Measurements from ENCODE around the gene MKNK2.

The MKNK2 gene

DNA sequence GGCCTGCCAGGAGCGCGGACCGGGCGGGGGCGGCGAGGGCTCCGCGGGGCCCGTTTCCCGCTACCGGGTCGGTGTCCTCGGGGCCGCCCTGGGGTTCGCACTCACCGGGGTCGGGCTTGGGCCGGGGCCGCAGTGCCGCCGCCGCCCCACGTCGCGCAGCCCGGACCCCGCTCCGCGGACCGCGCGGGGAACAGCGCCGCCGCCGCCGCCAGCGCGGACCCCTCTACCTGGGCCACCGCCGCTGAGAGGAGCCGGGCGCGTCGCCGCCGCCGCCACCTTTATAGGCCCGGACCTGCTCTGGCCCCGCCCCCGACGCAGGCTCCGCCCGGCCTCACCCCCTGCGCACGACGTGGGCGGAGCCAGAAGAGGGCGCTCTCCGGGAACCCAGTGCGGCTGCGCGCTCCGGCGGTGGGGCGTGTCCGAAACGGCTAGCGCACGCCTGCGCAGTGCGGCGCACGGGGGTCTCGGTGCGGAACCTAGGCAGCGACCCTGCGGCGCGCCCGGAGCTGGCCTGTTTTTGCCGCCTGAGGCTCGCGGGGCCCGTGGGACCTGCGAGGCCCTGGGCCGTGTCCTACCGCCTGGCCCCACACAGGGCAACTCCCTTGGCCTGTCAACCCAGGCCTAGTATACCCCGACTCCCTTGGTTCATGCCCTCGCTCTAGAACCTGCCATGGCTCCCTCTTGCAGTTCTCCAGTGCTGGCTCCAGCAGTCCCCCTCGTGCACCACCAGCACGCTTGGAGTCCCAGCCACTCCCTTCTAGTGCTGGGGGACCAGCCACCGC, at the start of gene MKNK2:
MKNK2 (minus strand) TSS at position 254 of the 782 bp plus-strand sequence. CDS start 393 bp downstream, outside the sequence.
- peak; percentile 79 for DNase-seq

DNA sequence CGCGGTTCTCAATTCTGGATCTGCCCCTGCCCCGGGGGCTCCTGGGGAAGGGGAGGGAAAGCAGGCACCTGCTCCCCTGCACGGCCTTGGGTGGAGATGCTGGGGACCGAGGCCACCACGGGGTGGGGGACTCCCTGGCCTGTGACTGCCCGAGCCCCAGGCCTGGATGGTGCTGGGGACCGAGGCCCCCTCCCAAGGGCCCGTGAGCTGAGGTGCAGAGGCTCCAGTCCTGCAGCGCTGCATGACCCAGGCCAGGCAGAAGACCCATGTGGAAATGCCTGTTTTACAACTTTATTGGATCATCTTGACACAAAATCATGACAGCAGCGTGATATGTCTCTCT, 49.6 kb upstream of the MKNK2 start:
- DNase-seq: no peak

DNA sequence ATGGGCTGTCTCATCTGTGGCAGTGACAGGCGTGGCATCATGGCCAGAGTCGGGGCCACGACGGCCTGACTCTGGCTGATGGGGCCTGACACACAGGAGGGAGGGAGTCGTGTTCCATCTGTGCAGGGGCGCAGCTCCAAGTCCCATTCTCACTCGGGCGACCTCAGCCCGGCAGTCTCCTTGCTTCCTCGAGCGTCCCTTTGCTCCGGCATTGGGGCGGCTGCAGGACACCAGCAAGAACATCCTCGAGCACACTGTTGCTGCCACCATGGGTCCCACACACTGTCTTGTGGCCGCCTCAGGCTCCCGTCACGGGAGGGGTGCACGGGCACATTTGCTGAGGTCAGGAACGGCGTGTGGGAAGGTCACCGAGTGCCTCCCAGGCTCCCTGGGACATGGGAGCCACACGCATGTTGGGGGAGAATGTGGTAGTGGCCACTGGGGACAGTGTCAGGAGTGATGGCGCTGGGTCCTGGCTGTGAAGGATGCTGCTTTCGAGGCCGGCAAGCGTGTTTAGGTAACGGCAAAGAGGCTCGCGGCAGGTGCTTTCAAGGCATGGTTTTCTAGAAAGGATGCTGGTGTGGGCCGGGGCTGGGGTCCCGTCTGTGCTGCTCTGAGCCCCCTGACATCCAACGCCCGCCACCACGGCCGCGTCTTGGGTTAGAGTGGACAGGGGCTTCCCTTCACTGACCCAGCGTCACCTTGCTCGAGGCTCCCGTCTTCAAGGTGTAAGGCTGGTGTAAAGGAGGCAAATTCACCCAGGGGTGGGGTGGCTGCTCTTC, 49.1 kb upstream of the MKNK2 start:
- no peak for DNase-seq

DNA sequence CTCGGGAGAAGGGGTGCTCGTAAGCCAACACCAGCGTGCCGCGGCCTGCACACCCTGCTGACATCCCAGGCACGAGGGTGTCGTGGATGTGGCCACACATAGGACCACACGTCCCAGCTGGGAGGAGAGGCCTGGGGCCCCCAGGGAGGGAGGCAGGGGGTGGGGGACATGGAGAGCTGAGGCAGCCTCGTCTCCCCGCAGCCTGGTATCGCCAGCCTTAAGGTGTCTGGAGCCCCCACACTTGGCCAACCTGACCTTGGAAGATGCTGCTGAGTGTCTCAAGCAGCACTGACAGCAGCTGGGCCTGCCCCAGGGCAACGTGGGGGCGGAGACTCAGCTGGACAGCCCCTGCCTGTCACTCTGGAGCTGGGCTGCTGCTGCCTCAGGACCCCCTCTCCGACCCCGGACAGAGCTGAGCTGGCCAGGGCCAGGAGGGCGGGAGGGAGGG, 48.0 kb upstream of the MKNK2 start:
- DNase-seq: no peak

DNA sequence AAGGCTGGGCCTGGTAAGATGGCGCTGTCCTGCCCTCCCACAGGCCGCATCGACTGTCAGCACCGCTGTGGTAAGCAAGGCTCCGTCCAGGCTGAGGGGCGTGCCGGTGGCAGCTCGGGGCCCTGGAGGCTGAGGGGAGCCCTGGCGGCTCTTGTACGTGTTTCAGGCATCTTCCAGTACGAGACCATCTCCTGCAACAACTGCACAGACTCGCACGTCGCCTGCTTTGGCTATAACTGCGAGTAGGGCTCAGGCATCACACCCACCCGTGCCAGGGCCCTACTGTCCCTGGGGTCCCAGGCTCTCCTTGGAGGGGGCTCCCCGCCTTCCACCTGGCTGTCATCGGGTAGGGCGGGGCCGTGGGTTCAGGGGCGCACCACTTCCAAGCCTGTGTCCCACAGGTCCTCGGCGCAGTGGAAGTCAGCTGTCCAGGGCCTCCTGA, 46.9 kb upstream of the MKNK2 start:
- DNase-seq: no peak

DNA sequence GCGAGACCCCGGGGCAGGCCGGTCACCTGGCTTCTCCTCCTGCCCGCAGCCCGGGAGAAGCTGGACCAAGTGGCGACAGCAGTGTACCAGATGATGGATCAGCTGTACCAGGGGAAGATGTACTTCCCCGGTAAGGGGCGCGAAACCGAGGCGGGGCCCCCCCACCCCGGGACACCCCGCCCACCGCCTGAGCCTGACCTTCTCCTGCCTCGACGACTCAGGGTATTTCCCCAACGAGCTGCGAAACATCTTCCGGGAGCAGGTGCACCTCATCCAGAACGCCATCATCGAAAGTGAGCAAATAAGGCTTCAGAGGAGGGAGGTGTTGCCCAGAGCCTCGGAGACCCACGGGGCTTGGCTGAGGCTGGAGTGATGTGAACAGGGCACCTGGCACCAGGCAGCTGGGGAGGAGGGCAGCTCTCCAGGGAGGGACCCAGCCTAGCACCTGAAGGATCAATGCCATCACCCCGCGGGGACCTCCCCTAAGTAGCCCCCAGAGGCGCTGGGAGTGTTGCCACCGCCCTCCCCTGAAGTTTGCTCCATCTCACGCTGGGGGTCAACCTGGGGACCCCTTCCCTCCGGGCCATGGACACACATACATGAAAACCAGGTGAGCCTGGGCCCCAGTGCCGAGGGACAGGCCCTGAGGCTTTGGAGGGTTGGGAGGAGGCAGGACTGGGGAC, 46.3 kb upstream of the MKNK2 start:
- DNase-seq: no peak

DNA sequence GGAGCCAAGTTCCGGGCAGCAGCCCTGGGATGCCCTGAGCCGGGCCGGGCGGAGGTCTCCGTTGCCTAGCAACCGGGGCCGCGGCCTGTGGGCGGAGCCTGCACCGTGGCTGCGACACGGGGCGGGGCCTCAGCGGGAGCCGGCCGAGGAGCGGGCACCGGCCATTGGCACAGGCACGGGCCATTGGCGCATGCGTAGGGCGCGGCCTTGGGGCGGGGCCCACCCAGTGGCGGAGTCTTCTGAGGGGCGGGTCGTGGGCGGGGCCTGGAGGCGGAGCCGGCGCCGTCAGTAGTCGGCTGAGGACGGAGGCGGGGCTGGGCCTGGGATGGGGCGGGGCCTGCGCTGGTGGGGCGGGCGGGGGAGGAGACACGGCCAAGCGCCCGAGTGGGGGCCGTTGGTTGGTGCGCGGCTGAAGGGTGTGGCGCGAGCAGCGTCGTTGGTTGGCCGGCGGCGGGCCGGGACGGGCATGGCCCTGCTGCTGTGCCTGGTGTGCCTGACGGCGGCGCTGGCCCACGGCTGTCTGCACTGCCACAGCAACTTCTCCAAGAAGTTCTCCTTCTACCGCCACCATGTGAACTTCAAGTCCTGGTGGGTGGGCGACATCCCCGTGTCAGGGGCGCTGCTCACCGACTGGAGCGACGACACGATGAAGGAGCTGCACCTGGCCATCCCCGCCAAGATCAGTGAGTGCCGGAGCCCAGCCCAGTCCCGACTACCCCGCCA, 45.6 kb upstream of the MKNK2 start, which contains the start of gene IZUMO4:
IZUMO4 (plus strand) TSS at position 436 of the 723 bp plus-strand sequence; CDS start at position 467, 31 bp downstream.
- DNase-seq: peak; percentile 99

DNA sequence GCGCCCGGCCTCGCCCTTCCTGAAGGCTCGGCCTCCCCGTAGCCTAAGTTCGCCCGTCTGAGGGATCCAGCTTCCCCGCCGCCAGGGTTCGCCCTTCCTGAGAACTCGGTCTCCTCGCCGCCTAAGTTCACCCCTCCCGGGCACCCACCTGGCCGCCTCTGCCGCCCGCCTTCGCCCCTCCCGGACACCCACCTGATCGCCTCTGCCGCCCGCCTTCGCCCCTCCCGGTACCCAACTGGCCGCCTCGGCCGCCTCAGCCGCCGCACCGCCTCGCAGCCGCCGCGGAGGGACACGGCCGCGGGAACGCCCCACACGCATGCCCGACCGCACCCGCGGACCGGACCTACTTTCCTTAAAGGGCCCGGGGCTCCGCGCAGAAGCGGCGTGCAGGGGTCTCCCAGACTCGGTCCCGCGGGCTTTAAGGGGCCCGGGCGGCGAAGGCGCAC, 45.0 kb upstream of the MKNK2 start, which contains the start of gene MOB3A:
MOB3A (minus strand) TSS at position 293 of the 446 bp plus-strand sequence. CDS start 17,766 bp downstream, outside the sequence.
- peak; percentile 94 for DNase-seq

DNA sequence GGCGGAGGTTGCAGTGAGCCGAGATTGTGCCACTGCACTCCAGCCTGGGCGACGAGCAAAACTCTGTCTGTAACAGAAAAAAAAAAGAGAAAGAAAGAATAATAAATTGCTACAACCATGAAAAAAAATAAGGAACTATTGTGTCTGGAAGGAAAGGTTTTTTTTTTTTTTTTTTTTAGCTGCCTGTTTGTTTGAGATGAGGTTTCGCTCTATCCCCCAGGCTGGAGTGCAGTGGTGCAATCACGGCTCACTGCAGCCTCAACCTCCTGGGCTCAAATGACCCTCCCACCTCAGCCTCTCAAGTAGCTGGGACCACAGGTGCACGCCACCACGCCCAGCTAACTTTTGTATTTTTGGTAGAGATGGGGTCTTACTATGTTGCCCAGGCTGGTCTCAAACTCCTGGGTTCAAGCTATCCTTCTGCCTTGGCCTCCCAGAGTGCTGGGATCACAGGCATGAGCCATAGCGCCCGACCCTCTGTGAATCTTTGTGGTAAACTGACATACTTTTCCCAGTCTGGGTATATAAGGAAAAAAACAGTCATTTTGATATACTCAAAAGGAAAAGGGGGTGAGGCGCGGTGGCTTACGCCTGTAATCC, 41.0 kb upstream of the MKNK2 start:
- peak; percentile 56 for DNase-seq

DNA sequence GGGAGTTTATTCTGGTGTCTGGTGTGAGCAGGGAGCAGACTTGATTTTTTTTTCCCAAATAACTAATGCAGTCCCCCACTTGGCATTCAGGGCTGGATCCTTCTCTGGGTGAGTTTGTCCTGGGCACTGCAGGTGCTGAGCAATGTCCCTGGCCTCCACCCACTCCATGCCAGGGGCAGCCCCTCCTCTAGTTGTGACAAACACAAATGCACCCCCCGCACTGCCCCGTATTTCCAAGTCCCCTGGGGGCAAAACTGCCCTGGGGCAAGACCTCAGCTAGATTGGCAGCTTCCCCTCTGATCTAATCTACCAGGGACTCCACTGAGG, 38.6 kb upstream of the MKNK2 start:
- DNase-seq: no peak

DNA sequence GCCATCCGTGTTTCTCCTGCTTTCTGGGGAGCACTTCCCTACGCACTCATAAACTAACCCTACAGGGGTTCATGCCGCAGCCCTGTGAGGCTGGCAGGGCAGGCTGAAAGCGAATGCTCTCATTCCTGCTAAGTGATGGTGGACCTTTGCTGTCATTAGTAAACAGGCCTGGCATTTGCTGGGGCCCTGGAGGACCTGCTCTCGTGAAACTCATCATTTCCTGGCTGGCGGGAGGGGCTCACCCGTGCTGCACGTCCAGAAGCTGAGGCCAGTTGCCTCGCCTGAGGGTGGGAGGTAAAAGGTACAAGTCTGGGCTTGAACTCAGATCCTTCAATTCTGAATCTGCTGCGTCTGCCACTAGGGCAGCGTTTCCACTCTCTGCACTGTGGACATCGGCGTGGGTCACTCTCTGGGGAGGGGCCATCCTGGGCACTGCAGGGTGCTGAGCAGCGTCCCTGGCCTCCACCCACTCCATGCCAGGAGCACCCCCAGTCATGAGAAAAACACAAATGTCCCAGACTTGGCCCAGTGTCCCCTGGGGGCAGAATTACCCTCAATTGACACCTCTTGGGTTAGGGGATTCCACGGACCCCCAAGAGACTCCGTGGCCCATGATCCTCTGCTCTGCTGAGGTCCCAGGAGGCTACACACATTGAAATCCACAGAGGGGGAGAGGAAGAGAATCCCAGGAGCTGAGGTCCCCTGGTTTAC, 38.1 kb upstream of the MKNK2 start:
- DNase-seq: no peak

DNA sequence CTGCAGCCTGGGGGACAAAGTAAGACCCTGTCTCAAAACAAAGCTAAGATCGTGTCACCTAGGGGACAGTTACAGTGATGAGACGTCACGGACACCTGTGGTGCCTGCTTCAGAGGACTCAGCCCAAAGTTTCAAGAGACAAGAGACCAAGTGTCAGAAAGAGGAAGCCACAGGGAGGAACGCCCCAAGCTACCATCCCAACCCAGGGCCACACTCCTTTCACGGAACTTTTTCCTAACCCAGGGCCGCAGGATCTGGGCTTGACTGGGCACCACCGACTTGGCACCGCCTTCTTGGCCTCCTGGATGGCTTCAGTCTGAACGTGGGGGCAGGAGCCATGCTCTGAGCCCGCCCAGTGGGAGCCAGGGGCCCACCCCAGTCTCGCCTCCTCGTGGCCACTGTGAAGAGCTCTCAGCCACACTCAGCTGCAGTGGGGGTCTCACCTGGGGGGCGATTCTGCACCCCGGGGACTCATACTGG, 36.6 kb upstream of the MKNK2 start:
- DNase-seq: peak; percentile 87

DNA sequence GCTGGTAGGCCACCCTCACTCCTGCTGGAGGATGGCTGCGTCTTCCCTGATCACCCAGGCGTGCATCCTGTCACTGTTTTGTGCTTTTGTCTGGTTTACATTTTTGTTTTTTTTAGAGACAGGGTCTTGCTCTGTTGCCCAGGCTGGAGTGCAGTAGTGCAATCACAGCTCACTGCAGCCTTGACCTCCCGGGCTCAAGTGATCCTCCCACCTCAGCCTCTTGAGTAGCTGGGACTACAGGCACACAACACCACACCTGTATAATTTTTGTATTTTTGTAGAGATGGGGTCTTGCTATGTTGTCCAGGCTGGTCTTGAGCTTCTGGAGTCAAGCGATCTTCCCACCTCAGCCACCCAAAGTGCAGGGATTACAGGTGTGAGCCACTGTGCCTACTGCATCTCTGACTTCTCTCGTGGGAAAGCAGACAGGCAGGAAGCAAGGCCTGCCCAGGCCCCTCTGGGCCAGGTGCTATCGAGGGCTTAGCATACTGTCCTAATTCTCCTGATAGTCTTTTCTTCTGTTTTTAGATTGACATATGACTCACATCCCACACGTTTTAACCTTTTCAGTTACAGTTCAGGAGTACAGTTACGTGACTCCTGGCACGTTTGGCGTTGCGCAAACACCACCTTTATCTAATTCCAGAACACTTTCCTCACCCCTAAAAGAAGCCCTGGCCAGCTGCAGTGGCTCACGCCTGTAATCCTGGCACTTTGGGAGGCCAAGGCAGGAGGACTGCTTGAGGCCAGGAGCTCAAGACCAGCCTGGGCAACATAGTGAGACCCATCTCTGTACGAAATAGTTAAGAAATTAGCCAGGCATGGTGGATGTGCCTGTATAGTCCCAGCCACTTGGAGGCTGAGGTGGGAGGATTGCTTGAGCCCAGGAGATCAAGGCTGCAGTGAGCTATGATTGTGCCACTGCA, 35.9 kb upstream of the MKNK2 start:
- DNase-seq: peak; percentile 59

DNA sequence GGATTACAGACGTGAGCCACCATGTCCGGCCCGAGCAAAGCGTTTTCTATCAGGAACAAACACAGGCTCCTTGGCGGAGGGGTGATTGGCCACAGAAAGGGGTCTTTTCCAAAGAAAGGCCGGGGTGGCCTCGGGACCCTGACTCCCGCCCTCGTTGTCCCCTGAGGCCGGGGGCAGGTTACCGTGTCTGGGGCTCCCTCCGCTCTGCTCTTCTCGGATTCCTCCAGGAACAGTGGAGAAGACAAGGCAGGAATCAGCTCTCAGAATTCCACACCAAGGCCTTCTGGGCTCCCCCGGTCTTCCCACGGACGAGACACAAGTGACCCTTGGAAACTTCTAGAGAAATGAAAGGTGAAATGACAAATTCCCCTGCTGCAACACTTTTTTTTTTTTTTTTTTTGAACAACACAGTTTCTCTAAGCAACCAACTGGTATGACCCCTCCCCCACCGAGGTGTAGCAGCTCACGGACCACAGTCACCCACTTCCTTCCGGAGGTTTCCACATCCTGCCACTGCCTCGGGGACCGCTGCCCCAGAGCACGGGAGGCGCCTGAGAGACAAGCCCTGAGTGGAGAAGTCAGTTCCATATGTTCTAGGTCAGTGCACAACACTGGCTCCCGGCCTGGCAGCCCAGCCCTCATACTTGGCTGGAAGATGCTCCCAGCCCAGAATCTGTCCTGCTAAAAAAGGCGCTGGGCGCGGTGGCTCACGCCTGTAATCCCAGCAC, 34.1 kb upstream of the MKNK2 start:
- peak; percentile 100 for DNase-seq

DNA sequence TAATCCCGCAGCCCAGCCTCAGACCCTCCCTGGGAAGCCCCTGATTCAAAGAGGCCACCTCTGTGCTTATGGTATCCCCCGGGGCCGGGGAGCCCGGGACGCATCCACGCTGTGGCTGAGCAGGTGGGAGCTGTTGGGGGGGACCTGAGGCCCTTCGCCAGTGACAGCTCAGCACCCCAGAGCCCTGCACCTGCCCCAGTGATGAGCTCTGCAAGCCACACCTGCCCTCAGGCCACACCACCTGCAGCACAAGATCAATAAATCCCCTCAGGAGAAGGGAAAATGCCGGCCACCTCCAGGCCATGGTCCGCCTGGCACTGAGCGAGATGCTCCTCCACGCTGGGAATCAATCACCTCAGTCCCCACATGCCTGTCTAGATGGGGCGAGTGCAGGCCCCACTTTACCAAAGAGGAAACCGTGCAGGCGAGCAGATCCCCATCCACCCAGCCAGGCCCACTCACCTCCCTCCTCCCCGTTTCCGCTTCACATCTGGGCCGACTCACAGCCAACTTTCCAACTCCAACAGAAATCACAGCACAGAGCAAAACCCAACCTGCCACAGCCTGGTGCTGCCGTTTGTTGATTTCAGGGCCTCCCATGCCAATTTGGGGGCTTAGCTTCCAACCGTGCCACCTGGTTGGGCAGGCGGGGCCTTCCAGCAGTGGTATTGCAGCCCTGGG, 32.3 kb upstream of the MKNK2 start:
- peak; percentile 41 for DNase-seq

DNA sequence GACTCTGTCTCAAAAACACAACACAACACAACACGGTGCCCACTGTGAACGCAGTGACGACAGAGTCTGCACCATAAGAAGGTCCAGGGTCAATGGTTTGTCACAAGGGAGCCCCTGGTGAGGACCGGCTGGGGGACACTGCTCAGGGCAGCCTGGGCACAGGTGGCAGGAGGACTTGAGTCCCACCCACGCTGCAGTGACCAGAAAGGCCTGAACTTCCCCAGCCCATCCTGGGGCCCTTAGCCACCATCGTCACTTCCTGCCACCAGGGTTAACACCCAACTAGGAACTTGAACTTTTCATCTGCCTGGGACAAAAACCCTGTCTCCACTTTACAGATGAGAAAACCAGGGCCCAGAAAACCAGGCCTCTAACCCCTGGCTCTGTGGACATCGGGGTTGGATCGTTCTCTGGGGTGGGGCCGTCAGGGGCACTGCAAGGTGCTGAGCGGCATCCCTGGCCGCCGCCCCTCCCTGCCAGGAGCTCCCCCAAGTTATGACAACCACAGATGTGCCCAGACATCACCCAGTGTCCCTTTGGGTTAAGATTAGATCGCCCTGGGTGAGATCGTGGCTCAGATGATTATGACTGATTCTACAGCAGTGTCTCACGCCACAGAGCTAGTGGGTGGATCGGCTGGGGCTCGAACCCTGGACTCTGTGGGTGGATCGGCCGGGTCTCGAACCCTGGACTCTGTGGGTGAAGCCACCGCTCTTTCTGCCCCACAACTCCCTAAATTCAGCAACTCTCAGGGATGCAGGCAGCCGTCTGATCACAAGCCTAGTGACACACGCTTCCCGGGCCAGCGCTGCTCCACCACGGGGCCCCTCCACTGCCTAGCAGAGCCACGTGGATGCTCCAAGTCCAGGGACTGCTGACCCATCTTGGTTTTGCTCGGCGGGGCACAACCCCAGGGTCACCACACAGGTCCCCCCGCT, 31.1 kb upstream of the MKNK2 start:
- peak; percentile 84 for DNase-seq

DNA sequence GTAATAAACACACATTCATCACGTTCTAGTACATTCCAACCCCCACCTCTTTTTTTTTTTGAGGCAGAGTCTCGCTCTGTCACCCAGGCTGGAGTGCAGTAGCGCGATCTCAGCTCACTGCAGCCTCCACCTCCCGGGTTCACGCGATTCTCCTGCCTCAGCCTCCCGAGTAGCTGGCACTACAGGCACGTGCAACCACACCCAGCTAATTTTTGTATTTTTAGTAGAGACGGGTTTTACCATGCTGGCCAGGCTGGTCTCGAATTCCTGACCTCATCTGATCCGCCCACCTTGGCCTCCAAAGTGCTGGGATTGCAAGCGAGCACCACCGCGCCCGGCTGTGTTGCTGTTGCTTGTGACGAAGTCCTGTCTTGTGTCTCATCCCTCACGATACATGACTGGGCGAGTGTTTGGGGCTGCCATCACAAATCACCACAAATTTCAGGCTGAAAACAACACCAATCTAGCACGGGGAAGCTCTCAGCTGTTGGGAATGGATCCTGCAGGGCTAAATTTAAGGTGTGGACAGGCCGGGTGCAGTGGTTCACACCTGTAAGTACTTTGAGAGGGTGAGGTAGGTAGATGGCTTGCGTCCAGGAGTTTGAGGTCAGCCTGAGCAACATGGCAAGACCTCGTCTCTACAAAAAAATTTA, 29.4 kb upstream of the MKNK2 start:
- DNase-seq: no peak
